Right hindlimb (tissue), 1 donor: ENCODE data around the gene TFR2.

Experiments
- DNase-seq: peaks from one replicate; pipeline ENCODE4 v3.0.0-alpha.2; 2018

Gene TFR2

DNA sequence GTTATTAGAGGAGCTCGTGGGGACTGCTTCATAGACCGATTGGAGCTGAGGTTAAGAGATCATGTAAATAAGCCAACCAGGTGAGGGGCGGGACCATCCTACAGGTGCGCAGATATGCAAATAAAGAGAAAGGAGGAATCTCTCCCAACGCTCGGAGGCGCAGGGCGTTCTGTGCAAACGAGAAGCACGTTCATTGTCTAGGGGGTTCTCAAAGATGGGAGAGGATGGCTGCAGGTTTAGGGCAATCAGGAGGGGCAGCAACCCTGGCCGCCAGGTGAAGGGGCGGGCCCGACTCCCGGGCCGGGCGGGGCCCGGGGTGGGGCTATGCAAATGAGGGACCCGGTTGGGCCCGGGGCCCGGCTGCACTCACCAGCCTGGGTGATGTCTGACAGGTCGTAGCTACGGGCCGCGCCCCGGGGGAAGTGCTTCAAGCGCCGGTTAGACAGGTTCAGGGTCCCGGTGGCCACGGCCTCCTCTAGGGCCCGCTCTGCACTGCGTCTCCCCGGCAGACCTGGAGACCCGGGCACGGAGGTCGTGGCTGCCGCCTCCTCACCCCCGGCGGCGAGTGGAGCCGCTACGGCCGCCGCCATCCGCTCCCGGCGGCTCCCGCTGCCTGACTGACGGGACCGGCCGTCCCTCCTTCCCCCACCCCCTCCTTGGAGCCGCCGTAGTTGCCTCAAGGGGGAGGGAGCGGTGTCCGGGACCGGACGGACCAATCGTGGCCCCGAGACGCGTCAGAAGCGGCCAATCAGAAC is 55.7 kb downstream of the TFR2 start, which contains the start of gene LRCH4:
Gene LRCH4, minus strand, starts transcription at position 619 of the 755 bp plus-strand sequence. Its CDS starts 29 bp downstream, at position 590.
- no peak for DNase-seq

DNA sequence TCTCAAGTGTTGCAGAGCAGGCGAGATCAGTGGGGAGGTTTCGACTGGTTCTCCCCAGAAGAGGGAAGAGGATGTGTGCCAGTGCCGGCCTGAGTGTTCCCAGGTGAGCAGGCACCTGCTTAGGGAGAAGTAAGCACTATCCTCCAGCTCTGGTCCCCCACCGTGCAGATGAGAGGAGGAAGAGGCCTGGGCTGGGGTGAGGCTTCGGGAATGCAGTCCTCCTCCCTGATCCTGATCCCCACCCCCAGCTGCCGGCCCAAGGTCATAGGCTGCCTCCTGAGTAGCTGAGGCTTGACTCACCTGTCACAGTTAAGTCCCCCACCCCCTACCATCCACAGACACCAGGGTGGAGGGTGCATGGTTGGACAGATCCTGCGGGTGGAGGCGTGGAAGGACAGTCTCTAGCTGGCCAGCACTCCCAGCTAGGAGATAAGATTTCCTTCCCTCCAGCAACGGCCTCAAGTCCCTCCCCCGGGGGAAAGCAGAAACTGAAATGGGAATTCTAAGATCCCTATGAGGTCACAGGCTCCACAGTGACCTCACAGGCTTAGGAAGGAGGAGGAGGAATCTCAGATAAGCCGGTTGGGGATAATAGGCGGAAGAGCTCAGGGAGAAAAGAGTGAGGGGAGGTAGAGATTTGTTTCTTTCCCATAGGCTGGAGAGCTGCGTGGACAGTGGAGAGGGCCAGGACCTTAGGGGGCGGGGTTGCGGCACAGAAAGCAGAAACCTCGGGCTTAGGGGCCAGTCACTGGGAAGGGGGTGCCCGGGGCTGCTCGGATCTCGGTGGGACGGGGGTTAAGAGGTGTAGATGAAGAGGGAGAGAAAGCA is 56.5 kb downstream of the TFR2 start:
- DNase-seq: no peak

DNA sequence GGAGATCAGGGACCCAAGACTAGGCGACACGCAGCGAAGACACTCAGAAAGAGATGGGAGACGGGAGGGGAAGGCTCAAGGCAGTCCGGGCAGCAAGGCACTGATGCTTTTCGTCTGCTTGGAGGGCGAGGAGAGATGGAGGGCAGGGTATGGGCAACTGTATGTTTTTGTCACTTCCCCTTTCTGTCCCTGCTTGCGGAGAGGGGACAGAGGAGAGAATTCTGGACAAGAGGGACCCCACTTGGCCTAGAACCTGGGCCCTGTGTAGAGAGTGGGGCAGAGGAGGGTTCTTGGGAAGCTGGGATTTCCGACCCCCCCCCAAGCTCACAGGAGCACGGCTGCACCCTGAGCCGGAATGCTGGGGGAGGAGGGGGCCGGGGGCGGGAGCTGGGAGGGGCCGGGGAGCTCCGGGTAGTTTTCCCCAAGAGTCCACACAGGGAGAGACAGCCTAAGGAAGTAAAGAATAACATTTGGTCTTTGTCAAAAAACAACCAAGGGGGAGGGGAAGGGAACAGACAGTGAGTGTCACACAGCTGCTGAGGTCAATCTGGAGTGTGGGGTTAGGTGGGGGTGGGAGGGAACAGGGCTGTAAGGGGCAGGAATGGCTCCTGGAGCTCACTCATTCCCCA is 57.2 kb downstream of the TFR2 start:
- no peak for DNase-seq

DNA sequence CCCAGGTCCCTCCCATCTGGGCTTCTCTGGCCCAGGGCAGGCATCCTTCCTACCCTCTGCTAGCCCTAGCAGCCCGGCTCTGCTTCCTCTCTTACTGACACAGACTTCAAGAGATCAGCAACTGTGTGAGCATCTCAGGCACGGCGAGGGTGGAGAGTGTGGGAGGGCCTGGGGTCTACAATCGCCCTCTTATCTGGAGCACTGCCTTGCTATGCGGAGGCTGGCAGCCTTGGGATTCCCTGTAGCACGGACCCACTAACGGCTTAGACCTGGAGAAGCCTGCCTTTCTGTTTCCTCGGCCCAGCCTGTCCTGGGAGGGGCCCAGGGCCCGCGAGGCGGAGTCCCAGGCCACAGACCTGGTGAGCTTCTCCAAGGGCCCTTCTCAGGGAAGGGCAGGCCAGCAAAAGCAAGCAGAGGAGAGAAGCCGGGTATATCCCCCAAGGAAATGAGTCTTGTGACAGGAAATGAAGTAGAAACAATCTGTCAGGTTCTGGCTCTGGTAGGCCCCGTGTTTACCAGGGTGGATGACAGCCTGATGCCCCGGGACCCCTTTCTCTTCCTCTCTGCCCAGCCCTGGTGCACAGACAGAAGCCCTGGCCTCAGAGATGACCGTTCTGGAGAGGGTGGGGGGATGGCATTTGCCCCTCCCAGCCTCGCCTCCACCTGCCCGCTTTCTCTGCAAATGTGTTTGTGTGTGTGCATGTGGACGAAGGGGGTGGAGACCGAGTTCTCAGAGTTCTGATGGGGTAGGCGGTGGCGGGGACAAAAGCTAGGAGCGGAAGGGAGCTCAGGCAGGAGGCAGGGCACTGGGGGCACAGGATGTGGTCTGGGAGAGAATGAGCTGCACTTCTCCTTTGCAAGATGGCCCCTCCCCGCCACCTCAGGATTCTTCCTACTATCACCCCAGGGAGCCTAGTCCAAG is 58.0 kb downstream of the TFR2 start:
- DNase-seq: no peak

DNA sequence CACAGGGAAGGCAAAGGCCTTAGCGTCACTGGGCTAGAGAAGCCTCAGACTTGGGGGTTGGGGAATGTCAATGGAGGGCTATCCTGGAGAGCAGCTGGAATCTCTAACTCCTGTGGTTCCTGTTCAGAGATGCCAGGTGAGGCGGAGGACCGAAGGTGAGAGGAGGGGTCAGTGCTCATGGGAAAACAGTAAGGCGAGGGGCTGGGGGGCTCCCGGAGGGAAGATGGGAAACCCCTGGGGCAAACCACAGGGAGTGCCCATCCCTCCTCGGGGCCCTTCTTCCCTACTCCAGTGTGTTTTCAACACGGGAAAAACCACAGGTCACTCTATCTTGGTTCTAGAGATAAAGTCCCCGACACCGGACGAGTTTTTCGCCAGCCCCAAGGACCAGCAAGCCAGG is 58.7 kb downstream of the TFR2 start:
- no peak for DNase-seq

DNA sequence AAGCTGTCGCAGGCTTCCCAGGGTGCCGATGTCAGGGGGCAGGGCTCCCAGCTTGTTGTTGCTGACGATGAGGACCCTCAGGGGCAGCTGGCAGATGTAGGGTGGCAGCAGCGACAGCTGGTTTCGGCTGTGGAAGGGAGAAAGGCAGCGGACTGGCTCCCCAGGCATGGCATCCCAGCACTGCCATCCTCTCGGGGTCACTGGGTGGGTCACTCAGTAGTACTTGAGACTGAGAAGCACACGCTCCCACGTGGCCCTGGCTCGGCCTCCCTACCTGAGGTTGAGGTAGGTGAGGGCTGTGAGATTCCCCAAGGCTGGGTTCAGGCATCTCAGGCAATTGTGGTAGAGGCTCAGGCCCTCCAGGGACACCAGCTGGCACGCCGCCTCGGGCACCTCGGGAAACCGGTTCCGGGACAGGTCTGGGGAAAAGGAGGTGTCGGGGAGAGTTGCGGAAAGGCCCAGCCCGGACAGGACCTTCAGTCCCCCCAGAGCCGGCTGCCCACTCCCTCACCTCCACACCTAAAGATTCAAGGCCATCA is 59.2 kb downstream of the TFR2 start:
- DNase-seq: no peak

DNA sequence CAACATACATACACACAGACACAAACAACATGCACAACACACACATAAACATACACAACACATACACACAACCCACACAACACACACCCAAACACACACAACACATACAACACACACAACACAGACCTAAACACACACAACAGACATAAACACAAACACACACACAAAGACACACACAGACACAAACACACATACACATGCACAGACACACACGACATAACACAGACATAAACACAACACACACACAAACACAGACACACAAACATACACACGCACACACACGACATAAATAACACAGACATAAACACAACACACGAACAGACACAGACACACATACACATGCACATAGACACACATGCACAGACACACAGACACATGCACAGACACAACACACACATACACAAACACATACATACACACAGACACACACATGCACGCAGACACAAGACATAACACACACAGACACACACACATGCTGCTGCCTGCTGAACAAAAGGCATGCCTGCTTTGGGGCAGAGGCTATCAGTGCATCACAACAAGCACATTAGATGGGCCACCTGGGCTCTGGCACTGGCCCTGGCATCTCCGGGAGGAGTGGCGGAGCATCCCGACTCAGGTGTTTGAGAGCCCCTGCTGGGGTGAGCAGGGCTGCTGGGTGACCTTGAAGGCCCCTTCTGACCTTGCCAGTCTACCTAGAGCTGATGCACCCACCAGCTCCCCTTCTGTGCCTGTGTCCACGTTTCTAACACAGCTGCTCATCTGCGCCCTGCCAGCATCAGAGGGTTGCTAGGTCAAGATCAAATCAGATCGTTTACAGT is 60.7 kb downstream of the TFR2 start:
- DNase-seq: no peak

DNA sequence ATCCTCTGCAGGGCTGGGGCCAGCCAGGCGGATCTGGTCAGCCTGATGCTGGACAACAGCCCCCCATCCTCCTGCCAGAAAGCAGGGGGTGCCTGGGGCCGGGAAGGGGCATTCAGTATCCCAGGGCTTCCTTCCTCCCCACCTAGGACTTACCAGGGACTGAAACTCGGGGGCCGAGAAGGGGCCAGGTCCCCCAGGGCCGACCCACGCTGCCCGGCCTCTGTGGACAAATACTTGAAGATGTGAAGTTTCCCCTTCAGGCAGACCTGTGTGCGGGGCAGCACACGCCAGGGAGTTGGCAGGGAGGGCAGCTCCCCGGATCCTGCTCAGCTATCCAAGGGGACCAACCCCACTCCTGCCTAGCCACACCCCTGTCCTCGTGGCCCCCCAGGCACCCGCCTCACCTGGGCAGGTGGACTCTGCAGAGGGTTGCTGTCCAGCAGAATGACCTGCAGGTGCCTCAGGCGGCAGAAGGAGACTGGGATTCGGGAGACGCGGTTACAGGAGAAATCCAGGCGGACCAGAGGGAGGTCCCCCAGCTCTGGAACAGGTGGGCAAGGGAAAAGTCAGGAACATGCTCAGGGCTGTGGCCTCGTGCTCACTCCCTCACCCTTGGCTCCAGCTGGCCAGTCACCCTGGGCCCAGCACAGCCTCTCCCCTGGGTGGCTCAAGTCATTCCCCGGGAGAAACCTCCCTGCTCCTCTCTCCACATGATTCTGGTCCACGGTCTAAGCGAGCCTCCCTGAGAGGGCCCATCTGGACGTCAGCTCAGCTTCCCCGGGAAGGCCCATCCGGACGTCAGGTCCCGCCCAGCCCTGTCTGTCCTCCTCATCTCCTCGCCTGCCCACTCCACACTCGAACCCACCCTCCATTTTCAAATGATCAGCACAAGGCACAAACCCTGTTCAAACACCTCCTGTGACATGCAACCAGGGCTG is 62.8 kb downstream of the TFR2 start:
- DNase-seq: no peak

DNA sequence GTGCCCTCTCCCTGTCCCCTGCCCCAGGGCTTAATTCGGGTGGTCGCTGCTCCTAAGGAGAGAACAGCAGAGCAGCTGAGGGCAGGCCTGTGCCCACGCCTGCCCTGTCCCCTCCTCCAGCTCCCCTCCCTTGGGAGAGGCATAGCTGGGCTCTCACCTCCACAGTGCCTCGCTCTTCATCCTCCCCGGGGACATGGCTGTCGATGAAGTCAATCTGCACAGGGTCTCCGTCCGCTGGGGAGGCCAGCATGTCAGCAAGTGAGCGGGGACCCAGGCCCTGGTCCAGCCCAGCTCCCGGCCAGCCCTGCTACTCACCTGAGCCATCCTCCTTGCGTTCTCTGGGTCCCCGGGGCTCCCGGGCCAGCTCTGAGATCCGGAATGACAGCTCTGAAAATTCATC is 63.8 kb downstream of the TFR2 start:
- no peak for DNase-seq

DNA sequence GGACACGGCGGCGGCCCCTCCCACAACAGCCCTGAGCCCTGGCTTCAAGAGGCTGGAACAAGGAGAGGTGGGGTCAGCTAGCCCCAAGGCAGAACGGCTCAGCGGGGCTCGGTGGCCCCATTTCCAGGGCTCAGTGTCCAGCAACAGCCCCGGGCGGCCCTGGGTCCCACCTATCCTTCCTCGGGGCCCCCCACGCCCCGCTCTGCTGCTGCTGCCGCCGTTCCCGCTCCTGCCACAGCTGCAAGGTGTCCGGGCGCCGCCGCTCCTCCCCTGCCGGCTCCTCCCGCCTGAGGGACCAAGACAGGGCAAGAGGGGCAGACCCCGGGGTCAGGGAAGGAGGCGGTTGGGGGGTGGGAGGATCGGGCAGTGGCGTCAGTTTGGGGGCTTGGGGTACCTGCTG is 64.2 kb downstream of the TFR2 start:
- DNase-seq: no peak

DNA sequence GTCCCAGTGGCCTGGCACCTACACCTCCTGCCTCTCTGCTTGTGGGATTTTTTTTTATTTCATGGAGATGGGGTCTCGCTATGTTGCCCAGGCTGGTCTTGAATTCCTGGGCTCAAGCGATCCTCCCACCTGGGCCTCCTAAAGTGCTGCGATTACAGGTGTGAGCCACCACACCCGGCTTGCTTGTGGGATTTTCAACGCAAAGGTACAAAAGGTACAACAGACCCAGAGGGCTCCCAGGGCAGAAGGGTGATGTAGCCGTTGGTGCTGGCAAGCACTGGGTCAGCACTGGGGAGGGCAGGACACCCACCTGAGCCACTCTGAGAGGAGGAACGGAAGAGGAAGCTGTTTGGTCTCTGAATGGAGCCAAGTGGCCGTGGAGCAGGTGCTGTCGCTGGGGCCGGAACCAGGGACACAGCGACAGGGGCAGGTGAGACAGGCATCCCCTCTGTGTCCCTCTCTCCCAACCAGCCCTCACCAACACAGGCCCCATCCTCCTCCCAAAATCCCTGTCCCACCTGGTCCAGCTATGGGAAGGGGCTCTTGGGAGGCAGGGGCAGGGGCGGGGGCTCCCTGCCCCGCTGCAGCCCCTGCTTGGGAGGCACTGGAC is 64.9 kb downstream of the TFR2 start:
- no peak for DNase-seq

DNA sequence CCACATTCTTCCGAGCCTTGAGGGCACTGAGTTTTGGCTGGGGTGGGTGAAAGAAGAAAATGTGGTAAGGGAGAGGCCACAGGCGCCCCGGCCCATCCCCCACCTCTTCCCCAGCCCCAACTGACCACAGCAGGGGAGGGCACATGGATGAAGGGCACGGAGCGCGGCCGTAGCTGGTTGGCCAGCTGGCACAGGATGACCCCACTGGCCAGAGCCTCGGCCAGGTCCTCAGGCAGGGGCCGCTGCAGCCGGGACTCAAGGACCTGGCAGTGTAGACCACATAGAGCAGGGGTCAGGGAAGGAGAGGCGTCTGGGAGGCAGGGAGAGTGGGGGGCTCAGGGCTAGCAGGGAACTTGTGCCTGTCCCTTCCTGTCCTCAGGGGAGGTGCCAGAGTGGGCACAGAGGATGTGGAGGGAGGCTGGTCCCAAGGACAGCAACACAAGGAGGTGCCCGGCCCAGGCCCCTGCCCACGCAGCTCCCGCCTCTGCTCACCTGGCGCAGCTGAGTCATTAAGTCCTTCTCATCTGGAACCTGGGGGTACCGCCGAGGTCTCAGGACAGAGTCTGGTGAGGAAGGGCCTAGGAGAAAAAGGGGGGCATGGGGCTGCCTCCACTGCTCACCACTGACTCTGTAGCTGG is 65.5 kb downstream of the TFR2 start:
- DNase-seq: no peak

DNA sequence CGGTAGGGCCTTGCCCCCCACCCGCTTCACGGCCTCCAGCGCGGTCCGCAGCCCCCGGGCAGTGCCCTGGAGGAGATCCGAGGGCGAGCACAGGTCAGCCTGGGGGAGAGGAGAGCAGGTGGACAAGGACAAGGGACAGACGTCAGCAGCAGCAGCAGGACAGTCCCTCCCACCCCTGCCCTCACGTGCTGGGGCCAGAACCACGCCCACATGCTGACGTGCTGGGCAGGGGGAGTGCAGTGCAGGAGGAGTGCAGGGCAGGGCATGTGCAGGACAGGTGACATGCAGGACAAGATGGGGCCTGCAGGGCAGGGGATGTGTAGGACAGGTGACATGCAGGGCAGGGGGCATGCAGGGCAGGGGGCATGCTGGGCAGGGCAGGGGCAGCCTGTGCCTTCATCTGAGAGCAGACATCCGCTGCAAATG is 66.1 kb downstream of the TFR2 start:
- DNase-seq: no peak

DNA sequence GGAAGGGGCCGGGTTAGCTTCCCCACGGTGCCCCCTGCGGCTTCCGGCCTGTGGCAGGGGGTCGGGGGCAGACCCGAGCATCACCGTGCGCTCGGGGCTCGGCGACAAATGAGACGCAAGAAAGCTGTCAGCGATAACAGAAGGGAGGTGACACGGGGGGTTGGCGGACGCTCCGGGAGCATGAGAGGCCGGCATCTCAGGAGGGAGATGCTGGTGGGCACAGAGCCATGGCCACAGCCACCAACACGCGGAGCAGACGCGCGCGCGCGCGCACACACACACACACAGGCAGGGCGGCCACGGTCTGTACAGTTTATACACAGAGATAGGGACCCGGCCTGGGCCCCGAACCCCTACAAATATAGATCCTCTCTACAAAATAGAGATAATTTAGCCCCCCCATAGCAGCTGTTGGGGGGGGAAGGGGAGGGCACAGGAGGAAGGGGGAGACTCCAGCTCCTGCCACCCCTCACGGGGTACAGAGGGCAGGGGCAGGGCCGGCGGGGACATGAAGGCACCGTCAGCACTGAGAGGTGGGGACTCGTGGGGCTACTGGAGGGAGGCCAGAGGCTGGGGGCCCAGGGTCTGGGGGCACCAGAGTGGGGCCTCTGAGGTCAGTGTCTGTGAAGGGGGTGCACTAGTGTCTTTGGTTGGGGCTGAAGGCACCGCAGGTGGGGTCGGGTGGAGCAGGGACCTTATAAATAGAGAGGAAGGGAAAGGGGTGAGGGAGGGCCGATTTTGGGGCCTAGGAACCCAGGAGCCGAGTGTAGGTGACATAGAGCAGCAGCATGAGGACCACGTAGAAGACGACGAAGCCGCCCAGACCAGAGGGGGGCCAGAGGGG is 66.8 kb downstream of the TFR2 start:
- no peak for DNase-seq

DNA sequence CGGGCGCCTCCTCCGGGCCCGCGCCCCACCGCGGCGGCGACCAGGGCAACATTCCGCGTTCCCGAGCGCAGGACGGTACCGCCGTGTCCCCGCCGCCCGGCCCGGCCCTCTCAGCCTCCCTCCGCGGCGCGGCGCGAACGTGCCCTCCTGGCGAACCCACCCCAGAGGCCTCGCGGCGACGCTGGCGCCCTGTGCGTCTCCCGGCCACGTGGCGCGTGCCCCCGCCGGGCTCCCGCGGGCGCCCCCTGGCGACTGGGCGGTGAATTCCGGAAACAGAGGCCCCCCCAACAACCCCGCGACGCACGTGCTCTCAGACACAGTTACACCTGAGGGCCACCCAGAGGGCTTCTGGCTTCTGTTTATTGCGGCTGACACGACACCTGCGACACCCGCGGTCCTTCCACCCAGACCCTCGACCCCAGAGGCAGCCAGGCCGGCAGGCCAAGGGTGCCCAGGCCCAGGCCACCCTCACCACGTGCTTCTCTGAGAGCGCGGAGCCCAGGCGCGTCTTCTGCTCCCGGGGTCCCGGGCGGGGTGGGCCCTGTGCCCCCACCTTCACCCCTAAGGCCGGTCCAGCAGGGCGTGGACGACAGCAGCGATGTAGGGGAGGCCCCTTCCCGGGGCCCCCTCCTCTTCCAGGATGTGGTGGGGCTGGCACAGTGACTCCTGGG is 67.5 kb downstream of the TFR2 start, which contains the start of gene SAP25:
Gene SAP25, minus strand, starts transcription at position 210 of the 671 bp plus-strand sequence. Its CDS starts 158 bp downstream, at position 52.
- DNase-seq: no peak

DNA sequence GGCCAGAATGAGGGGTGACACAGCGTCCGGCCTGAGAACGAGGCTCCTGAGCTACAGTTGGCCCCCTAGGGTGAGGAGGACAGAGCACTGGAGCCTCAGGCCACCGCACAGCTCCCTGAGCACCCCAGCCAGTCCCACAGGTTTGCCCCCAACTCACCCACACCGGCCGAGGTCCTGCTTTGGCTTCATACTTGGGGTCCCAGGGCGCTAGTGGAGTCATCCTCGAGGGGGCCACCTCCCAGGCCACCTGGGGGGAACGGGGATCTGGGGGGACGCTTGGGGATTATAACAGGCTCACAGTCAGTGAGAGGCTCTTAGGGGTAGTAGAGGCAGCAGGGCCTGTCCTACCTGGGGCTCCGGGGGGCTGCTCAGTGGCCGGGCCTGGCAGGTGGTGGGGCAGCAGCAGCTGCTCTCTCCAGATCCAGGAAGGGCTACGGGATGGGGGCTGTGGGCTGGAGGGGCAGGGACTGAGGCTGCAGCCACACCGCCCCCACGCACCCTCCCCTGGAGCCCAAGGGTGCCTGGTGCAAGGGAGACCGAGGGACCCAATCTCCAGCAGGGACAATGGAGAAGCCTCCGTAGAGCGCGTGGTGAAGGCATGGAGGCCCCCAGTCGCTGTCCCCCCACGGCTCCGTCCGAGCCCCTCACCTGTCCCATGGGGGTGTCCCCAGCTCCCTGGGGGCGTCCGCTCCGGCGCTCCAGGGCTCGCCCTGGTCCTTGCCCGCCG is 68.2 kb downstream of the TFR2 start:
- DNase-seq: no peak
